Measurements from ENCODE around the gene ZNF319. TPM values are rescaled to one million over a fixed set of nuclear protein-coding genes. Genes with fewer than 3 reads are reported as not detected.

Gene ZNF319
- total and polyA plus RNA-seq, 10 of the 15 experiments (the other 5 are each of a cell fraction or from before 2014, with no cell fraction given) = 0.29 to 7.4 (median 1.7) TPM

DNA sequence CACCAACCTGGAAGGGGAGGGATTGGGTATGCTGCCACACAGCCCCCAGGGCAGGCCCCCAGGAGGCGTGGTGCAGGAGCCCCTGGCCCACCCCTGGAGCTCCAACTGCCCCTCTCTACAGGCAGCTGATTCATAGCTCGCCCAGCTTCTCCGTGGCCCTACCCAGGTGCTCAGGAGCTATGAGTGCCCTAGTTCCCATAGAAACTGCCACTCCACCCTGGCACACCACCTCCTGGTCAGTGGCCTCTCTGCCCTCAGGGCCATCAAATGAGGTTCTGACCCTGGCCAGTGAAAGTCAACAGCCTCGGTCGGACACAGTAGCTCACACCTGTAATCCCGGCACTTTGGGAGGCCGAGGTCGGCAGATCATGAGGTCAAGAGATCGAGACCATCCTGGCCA, 47.6 kb downstream of the ZNF319 start:
- Histone ChIP-seq H3K36me3 (ENCODE audit: control insufficient read depth in 2 of 2, insufficient read depth in 2 of 2, low read length in 1 of 2) (no peaks in the 10 kb centered on the region), H4K20me1 (ENCODE audit: control insufficient read depth, insufficient read depth) (no peaks in the 10 kb centered on the region), H3K4me2 (ENCODE audit: control insufficient read depth, insufficient read depth) (no peak overlapping the region), H3K9me3 (replicated peaks; ENCODE audit: control insufficient read depth, insufficient read depth, low read length) (no peaks in the 10 kb centered on the region), H2AFZ (ENCODE audit: control insufficient read depth, low read depth, low read length) (no peak overlapping the region), H3K9ac (ENCODE audit: control insufficient read depth, insufficient read depth, low read length) (no peak overlapping the region), H3K27me3 (replicated peaks in 1 of 2; ENCODE audit: control insufficient read depth in 2 of 2, insufficient read depth in 2 of 2, low read length in 1 of 2) (no peaks in the 10 kb centered on the region), H3K27ac (ENCODE audit: control insufficient read depth, insufficient read depth) (no peak overlapping the region), H3K79me2 (ENCODE audit: control insufficient read depth, insufficient read depth, low read length) (no peaks in the 10 kb centered on the region), H3K4me1 (ENCODE audit: control insufficient read depth, insufficient read depth, low read length) (no peaks in the 10 kb centered on the region), H3K4me3 (no peak overlapping the region)
- intact Hi-C loops (cut with micrococcal nuclease; ENCODE audit: unreplicated experiment) = no loop called here
- POLR2A ChIA-PET = interaction anchor here (1.3 kb wide), 1 partner anchor 89 kb away, joined by 3 read pairs; no protein-coding TSS in a partner anchor
- 59% methylated on average over 9 of the region's 9 CpGs for WGBS (ENCODE audit: insufficient coverage, insufficient replicate concordance, low lambda C conversion rate, missing lambda C conversion rate)
- in situ Hi-C loops (cut with MboI) = no loop called here
- no peak for DNase-seq (ENCODE audit: low read depth, low spot score)
- RAD21 ChIA-PET (ENCODE audit: unreplicated experiment) = no interaction called here
- CTCF ChIA-PET = no interaction called here
- SMC1A ChIA-PET (ENCODE audit: uncharacterized antibody, unreplicated experiment) = no interaction called here
- TF ChIP-seq BRCA1 (IDR thresholded peaks at IDR 0.05; ENCODE audit: low read depth, low read length) (no peak), ZNF24 (IDR thresholded peaks at IDR 0.05) (no peak), RAD21 (IDR thresholded peaks at IDR 0.05; ENCODE audit: insufficient read depth, low read depth, low read length) (no peak), RB1 (IDR thresholded peaks at IDR 0.05; ENCODE audit: borderline replicate concordance) (no peak), FOS (IDR thresholded peaks at IDR 0.05; ENCODE audit: borderline replicate concordance, extremely low read depth, insufficient read length) (no peak), SREBF1 (IDR thresholded peaks at IDR 0.05; ENCODE audit: low read length) (no peak), USF2 (IDR thresholded peaks at IDR 0.05; ENCODE audit: borderline replicate concordance, low read depth, low read length) (no peak), MTA3 (IDR thresholded peaks at IDR 0.05; ENCODE audit: borderline replicate concordance, low read length) (no peak), SIN3A (IDR thresholded peaks at IDR 0.05; ENCODE audit: low read depth, low read length) (no peak), BACH1 (IDR thresholded peaks at IDR 0.05; ENCODE audit: borderline replicate concordance) (no peak), HDAC2 (IDR thresholded peaks at IDR 0.05) (no peak), NFYB (IDR thresholded peaks at IDR 0.05; ENCODE audit: insufficient read depth, low read depth, low read length) (no peak), CREM (IDR thresholded peaks at IDR 0.05; ENCODE audit: low read depth) (no peak), ATF7 (IDR thresholded peaks at IDR 0.05; ENCODE audit: low read depth) (no peak), CTCF (IDR thresholded peaks at IDR 0.05 in 2 of 3, conservative IDR thresholded peaks at IDR 0.05 in 1 of 3; ENCODE audit: control insufficient read depth in 2 of 3, extremely low read depth in 1 of 3, insufficient read depth in 1 of 3, low read depth in 3 of 3, low read length in 3 of 3) (no peak), MEF2B (IDR thresholded peaks at IDR 0.05; ENCODE audit: partially characterized antibody, poor library complexity, severe bottlenecking) (no peak)
- TF ChIP-seq, protein P1, sequence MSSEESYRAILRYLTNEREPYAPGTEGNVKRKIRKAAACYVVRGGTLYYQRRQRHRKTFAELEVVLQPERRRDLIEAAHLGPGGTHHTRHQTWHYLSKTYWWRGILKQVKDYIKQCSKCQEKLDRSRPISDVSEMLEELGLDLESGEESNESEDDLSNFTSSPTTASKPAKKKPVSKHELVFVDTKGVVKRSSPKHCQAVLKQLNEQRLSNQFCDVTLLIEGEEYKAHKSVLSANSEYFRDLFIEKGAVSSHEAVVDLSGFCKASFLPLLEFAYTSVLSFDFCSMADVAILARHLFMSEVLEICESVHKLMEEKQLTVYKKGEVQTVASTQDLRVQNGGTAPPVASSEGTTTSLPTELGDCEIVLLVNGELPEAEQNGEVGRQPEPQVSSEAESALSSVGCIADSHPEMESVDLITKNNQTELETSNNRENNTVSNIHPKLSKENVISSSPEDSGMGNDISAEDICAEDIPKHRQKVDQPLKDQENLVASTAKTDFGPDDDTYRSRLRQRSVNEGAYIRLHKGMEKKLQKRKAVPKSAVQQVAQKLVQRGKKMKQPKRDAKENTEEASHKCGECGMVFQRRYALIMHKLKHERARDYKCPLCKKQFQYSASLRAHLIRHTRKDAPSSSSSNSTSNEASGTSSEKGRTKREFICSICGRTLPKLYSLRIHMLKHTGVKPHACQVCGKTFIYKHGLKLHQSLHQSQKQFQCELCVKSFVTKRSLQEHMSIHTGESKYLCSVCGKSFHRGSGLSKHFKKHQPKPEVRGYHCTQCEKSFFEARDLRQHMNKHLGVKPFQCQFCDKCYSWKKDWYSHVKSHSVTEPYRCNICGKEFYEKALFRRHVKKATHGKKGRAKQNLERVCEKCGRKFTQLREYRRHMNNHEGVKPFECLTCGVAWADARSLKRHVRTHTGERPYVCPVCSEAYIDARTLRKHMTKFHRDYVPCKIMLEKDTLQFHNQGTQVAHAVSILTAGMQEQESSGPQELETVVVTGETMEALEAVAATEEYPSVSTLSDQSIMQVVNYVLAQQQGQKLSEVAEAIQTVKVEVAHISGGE (CRISPR knock-in tag; IDR thresholded peaks at IDR 0.05) = no peak
- BruUV-seq (replicated peaks) = no TSS peak
- ATAC-seq = no peak
- no peak for FAIRE-seq

Measured in GM12878 (cell line).